ENCODE results near the gene EDRF1.

EDRF1 gene

GRCh38 chr10:125795128-125795527 lies 75.6 kb downstream of the EDRF1 start:
- DNase-seq, result no peak

- DNase-seq, result no peak
Measured at GRCh38 chr10:125795637-125796190, 76.2 kb downstream of the EDRF1 start.

- DNase-seq, result no peak
Measured at GRCh38 chr10:125797424-125797823, 77.9 kb downstream of the EDRF1 start.

GRCh38 chr10:125797994-125798662 lies 78.6 kb downstream of the EDRF1 start:
- DNase-seq, result no peak

GRCh38 chr10:125799451-125800182 lies 80.1 kb downstream of the EDRF1 start:
- DNase-seq, result no peak

DNA sequence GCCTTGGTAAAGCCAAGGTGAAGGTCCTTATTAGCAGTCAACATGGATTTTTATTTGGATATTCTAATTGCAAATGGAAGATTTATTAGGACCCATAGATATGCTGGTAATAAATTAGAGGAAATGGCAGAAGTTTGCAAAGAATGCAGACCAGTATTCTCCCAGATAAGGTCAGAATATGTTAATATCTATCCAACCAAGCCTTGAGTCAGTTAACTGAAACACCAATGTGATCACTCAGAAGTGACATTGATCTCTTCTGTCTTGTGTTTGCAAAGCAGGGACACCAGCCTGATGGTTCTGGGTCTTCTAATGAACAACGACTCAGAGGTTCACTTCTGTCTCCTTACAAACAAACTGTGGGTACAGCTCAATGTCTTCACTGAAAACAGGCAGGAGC lies 82.1 kb downstream of the EDRF1 start:
- DNase-seq, result no peak

DNA sequence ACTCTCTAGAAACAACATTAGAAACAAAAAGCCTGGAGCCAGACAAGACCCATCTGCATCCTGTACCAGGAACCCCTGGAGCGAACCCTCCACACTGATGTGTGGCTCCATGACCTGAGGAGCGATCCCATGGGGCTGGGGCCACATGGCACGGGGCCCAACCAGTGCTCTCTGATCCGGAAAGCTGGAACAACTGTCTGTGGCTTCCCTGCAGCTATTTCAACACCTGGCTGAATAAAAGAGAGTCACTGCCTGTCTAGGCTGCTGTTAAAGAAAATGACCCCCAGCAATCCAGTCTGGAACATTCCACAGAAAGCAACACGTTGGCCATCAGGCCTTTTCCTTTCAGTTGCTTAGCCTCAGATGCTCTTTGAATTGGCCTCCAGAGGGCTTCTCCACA lies 82.6 kb downstream of the EDRF1 start:
- DNase-seq, result no peak

GRCh38 chr10:125802739-125803138 lies 83.2 kb downstream of the EDRF1 start:
- no peak for DNase-seq

- no peak for DNase-seq
Measured at GRCh38 chr10:125808047-125808446, 88.5 kb downstream of the EDRF1 start.

GRCh38 chr10:125811251-125811650 lies 91.7 kb downstream of the EDRF1 start:
- no peak for DNase-seq

DNA sequence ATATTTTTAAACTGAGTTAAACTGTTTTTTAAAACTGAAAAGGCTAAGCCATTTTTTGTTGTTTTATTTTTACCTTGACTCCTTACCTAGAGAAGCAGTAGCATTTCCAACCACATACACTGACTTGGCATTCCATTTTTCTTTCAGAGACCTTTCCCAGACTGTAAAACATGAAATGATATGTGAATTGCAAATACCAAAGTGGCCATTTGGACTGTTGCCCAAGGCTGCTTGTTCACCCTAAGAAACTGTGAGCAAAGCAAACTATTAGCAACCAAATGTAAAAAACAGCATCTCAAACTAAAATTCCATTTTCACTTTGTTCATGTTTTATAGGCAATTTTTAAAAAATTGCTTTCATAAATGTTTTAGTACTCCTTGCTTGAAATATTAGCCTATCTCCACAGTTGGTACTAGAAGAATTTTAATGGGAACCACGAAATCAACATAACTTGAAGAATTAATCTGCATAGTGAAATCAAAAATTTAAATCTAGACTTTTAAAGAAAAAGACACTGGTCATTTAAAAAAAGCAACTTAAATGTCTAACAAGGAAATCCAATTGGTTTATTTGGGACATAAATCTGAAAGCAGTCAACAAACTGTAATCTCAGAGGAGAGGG lies 92.7 kb downstream of the EDRF1 start:
- no peak for DNase-seq
